Neural cell (in vitro differentiated cells): ENCODE results near the gene ZNF132. TPM values are rescaled to one million over a fixed set of nuclear protein-coding genes. Genes with fewer than 3 reads are reported as not detected.

Source experiments
- H2AFZ ChIP-seq: fragments of 200-600, 300-800 bp; sonication (generic), shearing (Covaris generic); 2 replicates; pipeline ENCODE4 v1.6.0; 2014; ENCODE audit warnings: low read depth, mild to moderate bottlenecking, antibody characterized with exemption, low read length, moderate library complexity
- H3F3A ChIP-seq: fragments of 200-600 bp; shearing (Covaris generic); 2 replicates; pipeline ENCODE4 v1.6.1; 2016; ENCODE audit warnings: mild to moderate bottlenecking, moderate library complexity, mixed read lengths, antibody characterized with exemption, low read length; ENCODE audit not compliant: insufficient read depth, poor library complexity, severe bottlenecking
- H3K27ac ChIP-seq: fragments of 200-600, 300-800 bp; sonication (generic), shearing (Covaris generic); 2 replicates; pipeline ENCODE4 v1.5.1; 2014; ENCODE audit warnings: mild to moderate bottlenecking, low read length, moderate library complexity
- H3K27me3 ChIP-seq: fragments of 300-800, 200-600 bp; sonication (generic), shearing (Covaris generic); 2 replicates; pipeline ENCODE4 v1.6.0; 2014; ENCODE audit warnings: mild to moderate bottlenecking, low read depth, low read length, moderate library complexity; ENCODE audit not compliant: insufficient read depth
- H3K36me3 ChIP-seq: fragments of 300-800, 200-600 bp; sonication (generic), shearing (Covaris generic); 2 replicates; pipeline ENCODE4 v1.5.1; 2014; ENCODE audit warnings: mild to moderate bottlenecking, antibody characterized with exemption, low read length, moderate library complexity; ENCODE audit not compliant: insufficient read depth
- H3K4me2 ChIP-seq: fragments of 300-800, 200-600 bp; sonication (generic), shearing (Covaris generic); 2 replicates; pipeline ENCODE4 v1.6.0; 2014; ENCODE audit warnings: mild to moderate bottlenecking, low read length
- H3K4me3 ChIP-seq: fragments of 300-800, 200-600 bp; sonication (generic), shearing (Covaris generic); 2 replicates; pipeline ENCODE4 v1.5.1; 2014; ENCODE audit warnings: mild to moderate bottlenecking, low read length, moderate library complexity
- H3K79me2 ChIP-seq: fragments of 200-600 bp; shearing (Covaris generic); replicated peaks from 2 replicates; pipeline ENCODE4 v1.6.0; 2014; ENCODE audit warnings: mild to moderate bottlenecking, low read length, moderate library complexity; ENCODE audit not compliant: insufficient read depth
- H3K9ac ChIP-seq: fragments of 300-800, 200-600 bp; sonication (generic), shearing (Covaris generic); 2 replicates; pipeline ENCODE4 v1.6.1; 2016; ENCODE audit warnings: mild to moderate bottlenecking, low read length, mixed read lengths
- H3K9me2 ChIP-seq: fragments of 200-600 bp; shearing (Covaris generic); 2 replicates; pipeline ENCODE4 v1.6.1; 2016; ENCODE audit warnings: mild to moderate bottlenecking, low read length, mixed read lengths; ENCODE audit not compliant: insufficient read depth
- H3K9me3 ChIP-seq: fragments of 200-600, 300-800 bp; sonication (generic), shearing (Covaris generic); 2 replicates; pipeline ENCODE4 v1.6.1; 2016; ENCODE audit warnings: mild to moderate bottlenecking, mixed run types, low read length, moderate library complexity, mixed read lengths
- H4K20me1 ChIP-seq: fragments of 200-600 bp; shearing (Covaris generic); 2 replicates; pipeline ENCODE4 v1.6.1; 2016; ENCODE audit warnings: mild to moderate bottlenecking, mixed run types; ENCODE audit not compliant: insufficient read depth
- CTCF ChIP-seq: fragments of 450-650 bp; IDR thresholded peaks from 2 replicates; pipeline ENCODE4 v1.5.1; 2014; ENCODE audit warnings: antibody characterized with exemption, mild to moderate bottlenecking, moderate library complexity; ENCODE audit not compliant: poor library complexity, severe bottlenecking
- EP300 ChIP-seq: fragments of 450-650 bp; conservative IDR thresholded peaks from 2 replicates; pipeline ENCODE4 v1.6.1; 2014; ENCODE audit warnings: antibody characterized with exemption, mild to moderate bottlenecking, moderate library complexity; ENCODE audit not compliant: poor library complexity, severe bottlenecking
- EZH2 ChIP-seq: fragments of 200-600, 300-800 bp; shearing (Covaris generic), sonication (generic); IDR thresholded peaks from 2 replicates; pipeline ENCODE4 v1.6.1; 2014; ENCODE audit warnings: antibody characterized with exemption, low read length, borderline replicate concordance, mild to moderate bottlenecking; ENCODE audit not compliant: insufficient read depth, poor library complexity, severe bottlenecking
- MXI1 ChIP-seq: fragments of 450-650 bp; conservative IDR thresholded peaks from 2 replicates; pipeline ENCODE4 v1.6.1; 2014; ENCODE audit warnings: antibody characterized with exemption, mild to moderate bottlenecking; ENCODE audit not compliant: poor library complexity, severe bottlenecking
- POLR2AphosphoS5 ChIP-seq: IDR thresholded peaks from 2 replicates; pipeline ENCODE4 v1.6.1; 2012
- RAD21 ChIP-seq: fragments of 450-650 bp; conservative IDR thresholded peaks from 2 replicates; pipeline ENCODE4 v1.6.1; 2014; ENCODE audit warnings: antibody characterized with exemption, mild to moderate bottlenecking, moderate library complexity
- SMC3 ChIP-seq: fragments of 450-650 bp; conservative IDR thresholded peaks from 2 replicates; pipeline ENCODE4 v1.6.1; 2014; ENCODE audit warnings: antibody characterized with exemption, mild to moderate bottlenecking, moderate library complexity; ENCODE audit not compliant: poor library complexity
- TAF1 ChIP-seq: IDR thresholded peaks from 2 replicates; pipeline ENCODE4 v1.6.1; 2012; ENCODE audit warnings: low read depth
- polyA plus RNA-seq: library from polyadenylated mRNA; depleted of rRNA; stranded (reverse); fragments of >200 nt; gene quantifications from 2 replicates; pipeline ENCODE4 v1.2.3, GENCODE V29; 2014
- TF ChIP-seq, protein P1 (sequence below): IDR thresholded peaks from 2 replicates; pipeline ENCODE4 v1.6.1; 2012; ENCODE audit warnings: borderline replicate concordance

The ZNF132 gene
- polyA plus RNA-seq, 1 donor from 2014 or later, result 0.77 TPM

GRCh38 chr19:58483776-58484175 is 43.8 kb upstream of the ZNF132 start:
- no peaks in the 10 kb centered on the region for H3K9me2 ChIP-seq
- no peak overlapping the region for H2AFZ ChIP-seq
- TF ChIP-seq SMC3 (no peak), CTCF (no peak), RAD21 (no peak), MXI1 (no peak), POLR2AphosphoS5 (no peak), TAF1 (no peak), EP300 (no peak), EZH2 (no peak)
- TF ChIP-seq, protein P1, sequence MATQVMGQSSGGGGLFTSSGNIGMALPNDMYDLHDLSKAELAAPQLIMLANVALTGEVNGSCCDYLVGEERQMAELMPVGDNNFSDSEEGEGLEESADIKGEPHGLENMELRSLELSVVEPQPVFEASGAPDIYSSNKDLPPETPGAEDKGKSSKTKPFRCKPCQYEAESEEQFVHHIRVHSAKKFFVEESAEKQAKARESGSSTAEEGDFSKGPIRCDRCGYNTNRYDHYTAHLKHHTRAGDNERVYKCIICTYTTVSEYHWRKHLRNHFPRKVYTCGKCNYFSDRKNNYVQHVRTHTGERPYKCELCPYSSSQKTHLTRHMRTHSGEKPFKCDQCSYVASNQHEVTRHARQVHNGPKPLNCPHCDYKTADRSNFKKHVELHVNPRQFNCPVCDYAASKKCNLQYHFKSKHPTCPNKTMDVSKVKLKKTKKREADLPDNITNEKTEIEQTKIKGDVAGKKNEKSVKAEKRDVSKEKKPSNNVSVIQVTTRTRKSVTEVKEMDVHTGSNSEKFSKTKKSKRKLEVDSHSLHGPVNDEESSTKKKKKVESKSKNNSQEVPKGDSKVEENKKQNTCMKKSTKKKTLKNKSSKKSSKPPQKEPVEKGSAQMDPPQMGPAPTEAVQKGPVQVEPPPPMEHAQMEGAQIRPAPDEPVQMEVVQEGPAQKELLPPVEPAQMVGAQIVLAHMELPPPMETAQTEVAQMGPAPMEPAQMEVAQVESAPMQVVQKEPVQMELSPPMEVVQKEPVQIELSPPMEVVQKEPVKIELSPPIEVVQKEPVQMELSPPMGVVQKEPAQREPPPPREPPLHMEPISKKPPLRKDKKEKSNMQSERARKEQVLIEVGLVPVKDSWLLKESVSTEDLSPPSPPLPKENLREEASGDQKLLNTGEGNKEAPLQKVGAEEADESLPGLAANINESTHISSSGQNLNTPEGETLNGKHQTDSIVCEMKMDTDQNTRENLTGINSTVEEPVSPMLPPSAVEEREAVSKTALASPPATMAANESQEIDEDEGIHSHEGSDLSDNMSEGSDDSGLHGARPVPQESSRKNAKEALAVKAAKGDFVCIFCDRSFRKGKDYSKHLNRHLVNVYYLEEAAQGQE, result no peak
- no peaks in the 10 kb centered on the region for H3K27me3 ChIP-seq
- H3K9me3 ChIP-seq, result no peaks in the 10 kb centered on the region
- H3K79me2 ChIP-seq, result no peaks in the 10 kb centered on the region
- no peak overlapping the region for H3K27ac ChIP-seq
- H3K9ac ChIP-seq, result no peak overlapping the region
- H3K36me3 ChIP-seq, result no peaks in the 10 kb centered on the region
- H3K4me3 ChIP-seq, result no peak overlapping the region
- no peaks in the 10 kb centered on the region for H3F3A ChIP-seq
- H3K4me2 ChIP-seq, result no peak overlapping the region
- no peaks in the 10 kb centered on the region for H4K20me1 ChIP-seq

- Histone ChIP-seq H2AFZ (no peak overlapping the region), H3K79me2 (no peaks in the 10 kb centered on the region), H3K9me2 (no peaks in the 10 kb centered on the region), H3K27ac (no peak overlapping the region), H3K9ac (no peak overlapping the region), H3F3A (no peaks in the 10 kb centered on the region), H3K4me3 (no peak overlapping the region), H3K4me2 (no peak overlapping the region), H4K20me1 (no peaks in the 10 kb centered on the region), H3K27me3 (no peaks in the 10 kb centered on the region), H3K9me3 (no peaks in the 10 kb centered on the region), H3K36me3 (no peaks in the 10 kb centered on the region)
- TF ChIP-seq TAF1, result no peak
These were observed 42.4 kb upstream of the ZNF132 start for GRCh38 chr19:58482372-58482771.

- H3F3A ChIP-seq, result no peaks in the 10 kb centered on the region
- H3K79me2 ChIP-seq, result no peaks in the 10 kb centered on the region
- no peaks in the 10 kb centered on the region for H3K9me2 ChIP-seq
- H3K36me3 ChIP-seq, result no peaks in the 10 kb centered on the region
- no peak overlapping the region for H3K9ac ChIP-seq
- H3K27me3 ChIP-seq, result no peaks in the 10 kb centered on the region
- no peaks in the 10 kb centered on the region for H4K20me1 ChIP-seq
- no peaks in the 10 kb centered on the region for H3K9me3 ChIP-seq
- H2AFZ ChIP-seq, result no peak overlapping the region
- TF ChIP-seq, protein P1, result no peak
- no peak for TF ChIP-seq TAF1
- no peak for TF ChIP-seq EZH2
- TF ChIP-seq RAD21, result no peak
- no peak for TF ChIP-seq MXI1
- no peak for TF ChIP-seq POLR2AphosphoS5
- no peak for TF ChIP-seq SMC3
- TF ChIP-seq CTCF, result no peak
- no peak for TF ChIP-seq EP300
- no peak overlapping the region for H3K4me2 ChIP-seq
- no peak overlapping the region for H3K27ac ChIP-seq
- H3K4me3 ChIP-seq, result no peak overlapping the region
These were observed 40.9 kb upstream of the ZNF132 start for GRCh38 chr19:58480831-58481230.
